Endothelial cell of umbilical vein (primary cell): ENCODE results near the gene ZNF219. TPM values are rescaled to one million over a fixed set of nuclear protein-coding genes. Genes with fewer than 3 reads are reported as not detected.

ENCODE experiments used
- BruUV-seq: library from RNA; stranded (reverse); fragments of 400-500 nt; replicated peaks from 2 replicates; lab custom pipeline; 2021; lab: Mats Ljungman, UMichigan
- CTCF ChIA-PET: fragments of 300-600, 350-600 bp; sonication (Branson Sonifier 250); formaldehyde crosslinking; loops from one replicate; lab custom pipeline; 2021; ENCODE audit warnings: antibody characterized with exemption, inconsistent platforms; lab: Charles Lee
- POLR2A ChIA-PET: fragments of 300-600, 350-600 bp; sonication (Branson Sonifier 250); formaldehyde crosslinking; loops from one replicate; lab custom pipeline; 2021; ENCODE audit warnings: antibody characterized with exemption, inconsistent platforms; lab: Charles Lee
- DNase-seq: peaks from one replicate; pipeline ENCODE4 v3.0.0-alpha.2; 2011; ENCODE audit warnings: low read depth, low spot score
- FAIRE-seq: peaks from 2 replicates; lab custom pipeline; 2011; peaks lifted over from hg19 to GRCh38; lab: Jason Lieb, UNC
- H2AFZ ChIP-seq: 2 replicates; pipeline ENCODE4 v1.6.0; 2012; ENCODE audit warnings: low read depth, low read length, control low read depth, inconsistent platforms
- H3K27ac ChIP-seq: 2 replicates; pipeline ENCODE4 v1.5.1; 2011; ENCODE audit warnings: low read depth, mild to moderate bottlenecking, control low read depth, low read length, moderate library complexity; ENCODE audit not compliant: insufficient read depth
- H3K27me3 ChIP-seq, 2 experiments: 2 replicates each; pipeline versions ENCODE4 v1.6.0 to v1.6.1; 2011; ENCODE audit warnings: low read length in 2 of 2, mixed read lengths in 1 of 2; ENCODE audit not compliant: control insufficient read depth in 2 of 2, insufficient read depth in 2 of 2
- H3K36me3 ChIP-seq, 2 experiments: 2 replicates in 1 of 2; 3 replicates in 1 of 2; pipeline ENCODE4 v1.5.1; 2011; ENCODE audit warnings: low read length in 2 of 2, mild to moderate bottlenecking in 1 of 2, moderate library complexity in 1 of 2; ENCODE audit not compliant: control insufficient read depth in 2 of 2, insufficient read depth in 2 of 2; ENCODE audit errors: extremely low read depth in 1 of 2
- H3K4me1 ChIP-seq: 3 replicates; pipeline ENCODE4 v1.5.1; 2011; ENCODE audit warnings: mild to moderate bottlenecking, low read length; ENCODE audit not compliant: control insufficient read depth, insufficient read depth; ENCODE audit errors: extremely low read depth
- H3K4me2 ChIP-seq: 2 replicates; pipeline ENCODE4 v1.6.1; 2011; ENCODE audit warnings: low read length, control low read depth, mixed read lengths; ENCODE audit not compliant: insufficient read depth
- H3K4me3 ChIP-seq, 3 experiments: fragments of 200-600 bp in 1 of 3; sonication (generic), shearing (Covaris generic) in 1 of 3; replicated peaks in 1 of 3; 2 replicates each; pipeline ENCODE4 v1.5.1; 2011 to 2016; ENCODE audit warnings: control low read depth in 3 of 3, low read length in 3 of 3, mild to moderate bottlenecking in 2 of 3, inconsistent platforms in 1 of 3, low read depth in 1 of 3, moderate library complexity in 1 of 3; ENCODE audit not compliant: insufficient read depth in 1 of 3
- H3K79me2 ChIP-seq: 2 replicates; pipeline ENCODE4 v1.6.0; 2012; ENCODE audit warnings: low read length, inconsistent platforms; ENCODE audit not compliant: control insufficient read depth, insufficient read depth
- H3K9ac ChIP-seq: replicated peaks from 2 replicates; pipeline ENCODE3; 2011; ENCODE audit warnings: low read length, control low read depth; ENCODE audit not compliant: insufficient read depth; ENCODE audit errors: extremely low read depth
- H3K9me1 ChIP-seq: replicated peaks from 3 replicates; pipeline ENCODE4 v1.6.0; 2011; ENCODE audit warnings: mild to moderate bottlenecking, low read length; ENCODE audit not compliant: control insufficient read depth, insufficient read depth; ENCODE audit errors: extremely low read depth
- H3K9me3 ChIP-seq: replicated peaks from 2 replicates; pipeline ENCODE4 v1.5.1; 2012; ENCODE audit warnings: low read length, inconsistent platforms; ENCODE audit not compliant: control insufficient read depth, insufficient read depth
- H4K20me1 ChIP-seq: replicated peaks from 2 replicates; pipeline ENCODE3; 2011; ENCODE audit warnings: mild to moderate bottlenecking, low read length; ENCODE audit not compliant: control insufficient read depth, insufficient read depth; ENCODE audit errors: extremely low read depth
- CTCF ChIP-seq, 2 donors: IDR thresholded peaks; 1 replicate in 1 of 2; 2 replicates in 1 of 2; pipeline ENCODE4 v1.5.1; 2011; ENCODE audit warnings: low read length in 2 of 2, mild to moderate bottlenecking in 2 of 2, moderate library complexity in 2 of 2, control low read depth in 1 of 2, inconsistent platforms in 1 of 2, low read depth in 1 of 2; ENCODE audit not compliant: insufficient read depth in 1 of 2; ENCODE audit errors: extremely low read depth in 1 of 2
- EZH2 ChIP-seq: IDR thresholded peaks from 2 replicates; pipeline ENCODE4 v1.6.1; 2012; ENCODE audit warnings: borderline replicate concordance, low read depth, mild to moderate bottlenecking, moderate library complexity, low read length, inconsistent platforms; ENCODE audit not compliant: severe bottlenecking
- FOS ChIP-seq: IDR thresholded peaks from 2 replicates; pipeline ENCODE4 v1.6.1; 2011; ENCODE audit warnings: mild to moderate bottlenecking, low read length, moderate library complexity, borderline replicate concordance; ENCODE audit not compliant: insufficient read depth
- GATA2 ChIP-seq: IDR thresholded peaks from 2 replicates; pipeline ENCODE4 v1.7.0; 2011; ENCODE audit warnings: low read depth, mild to moderate bottlenecking, moderate library complexity, mixed read lengths, low read length; ENCODE audit not compliant: insufficient read length, insufficient read depth
- JUN ChIP-seq: IDR thresholded peaks from 2 replicates; pipeline ENCODE4 v1.6.1; 2011; ENCODE audit warnings: borderline replicate concordance, low read depth; ENCODE audit not compliant: insufficient read length, insufficient read depth
- MAX ChIP-seq: IDR thresholded peaks from 2 replicates; pipeline ENCODE4 v1.6.1; 2011; ENCODE audit not compliant: insufficient read depth, insufficient read length
- MYC ChIP-seq: IDR thresholded peaks from one replicate; pipeline ENCODE4 v1.6.1; 2011; ENCODE audit warnings: mild to moderate bottlenecking, low read depth, low read length
- POLR2A ChIP-seq: IDR thresholded peaks from 2 replicates; pipeline ENCODE4 v1.6.1; 2012; ENCODE audit warnings: low read depth, mild to moderate bottlenecking, control low read depth, low read length
- POLR2AphosphoS5 ChIP-seq: IDR thresholded peaks from 2 replicates; pipeline ENCODE4 v1.6.1; 2012; ENCODE audit warnings: low read depth, mild to moderate bottlenecking, control low read depth, low read length, moderate library complexity; ENCODE audit not compliant: insufficient read depth
- dilution Hi-C: fragments of 300-500 bp; cut with MboI; formaldehyde crosslinking; loops from one replicate; pipeline ENCODE4 v1.15.0; 2019; ENCODE audit warnings: low sequenced_read_pairs; ENCODE audit not compliant: extremely low pct_ligation_motif_present
- intact Hi-C: fragments of 100-400 bp; cut with micrococcal nuclease; formaldehyde crosslinking; loops from one replicate; pipeline ENCODE4 v1.10.0; 2022
- polyA plus RNA-seq, 4 experiments: library from polyadenylated mRNA; depleted of rRNA in 3 of 4; stranded (reverse) in 3 of 4; unstranded in 1 of 4; fragments of >200 nt; gene quantifications; 2 replicates each; pipeline versions ENCODE4 v1.2.1 to v1.2.3, GENCODE V29; 2011 to 2012; ENCODE audit warnings: missing spikeins in 1 of 4
- total RNA-seq: library from RNA; stranded (reverse); gene quantifications from 2 replicates; pipeline ENCODE4 v1.2.3, GENCODE V29; 2021

The ZNF219 gene
- total and polyA plus RNA-seq, 2 donors (not counting 3 experiments of a cell fraction or from before 2014, with no cell fraction given) = 13.2 to 15.2 TPM

- H3K4me1 ChIP-seq = no peaks in the 10 kb centered on the region
- DNase-seq (no peak), FAIRE-seq (no peak)
- no peak for TF ChIP-seq MYC
- no peak for TF ChIP-seq POLR2A
- TF ChIP-seq POLR2AphosphoS5 = no peak
- TF ChIP-seq EZH2 = no peak
- TF ChIP-seq MAX = no peak
- no peak for TF ChIP-seq JUN
- TF ChIP-seq FOS = no peak
- no peak for TF ChIP-seq CTCF (IDR thresholded peaks at IDR 0.05; ENCODE audit: extremely low read depth in 1 of 2, insufficient read depth in 1 of 2, low read depth in 1 of 2, low read length in 2 of 2)
- no peak for TF ChIP-seq GATA2
- no peak overlapping the region for H3K4me3 ChIP-seq
- CTCF ChIA-PET = interaction anchor here (0.9 to 5.8 kb wide), 7 partner anchors 10 to 74 kb away, joined by 3 to 60 read pairs (median 17); partner anchors contain the start of gene ARHGEF40
- intact Hi-C loops (no loop called here), dilution Hi-C loops (no loop called here)
- no peak overlapping the region for H3K4me2 ChIP-seq
- no peak overlapping the region for H2AFZ ChIP-seq
- no TSS peak for BruUV-seq
- H3K9ac ChIP-seq = no peak overlapping the region
- H3K27ac ChIP-seq = no peak overlapping the region
- H3K9me3 ChIP-seq = no peaks in the 10 kb centered on the region
- no peaks in the 10 kb centered on the region for H3K27me3 ChIP-seq
- H3K9me1 ChIP-seq = no peaks in the 10 kb centered on the region
- POLR2A ChIA-PET = no interaction called here
- H3K36me3 ChIP-seq = peaks cover 0 to 3% of the 10 kb centered on the region in 2 experiments
- no peaks in the 10 kb centered on the region for H3K79me2 ChIP-seq
- no peaks in the 10 kb centered on the region for H4K20me1 ChIP-seq
Measured at GRCh38 chr14:21088687-21089086, 9.8 kb downstream of the ZNF219 start.
